Erythroblast (primary cell): ENCODE data around the gene SHANK1.

Experiments
- GATA1 ChIP-seq: IDR thresholded peaks from 2 replicates; pipeline ENCODE4 v1.6.1; 2011; ENCODE audit warnings: low read depth, mild to moderate bottlenecking, control low read depth, low read length, moderate library complexity
- POLR2A ChIP-seq: IDR thresholded peaks from 2 replicates; pipeline ENCODE4 v1.6.1; 2011; ENCODE audit warnings: mild to moderate bottlenecking, low read length

GRCh38 chr19:50710094-50710493 lies 9.5 kb downstream of the SHANK1 start:
- TF ChIP-seq POLR2A = no peak
- TF ChIP-seq GATA1 = no peak
